Measurements from ENCODE around the gene MPP3.

DNA sequence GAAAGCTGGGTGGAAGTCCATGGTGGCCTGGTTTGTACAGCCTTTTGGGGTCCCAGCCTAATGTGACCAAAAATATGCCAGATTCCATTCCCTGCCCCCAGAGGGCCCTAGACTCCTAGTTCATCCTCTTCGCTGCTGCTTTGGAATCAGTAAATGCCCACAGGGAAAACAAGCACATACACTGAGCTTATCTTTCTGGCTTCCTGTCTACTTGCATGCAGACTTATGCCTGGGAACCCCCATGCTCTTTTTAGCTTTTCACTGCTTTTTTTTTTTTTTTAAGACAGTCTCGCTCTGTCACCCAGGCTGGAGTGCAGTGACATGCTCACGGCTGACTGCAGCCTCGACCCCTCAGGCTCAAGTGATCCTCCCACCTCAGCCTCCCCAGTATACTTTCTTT, 7.9 kb upstream of the MPP3 start:
- TF ChIP-seq, protein P1, sequence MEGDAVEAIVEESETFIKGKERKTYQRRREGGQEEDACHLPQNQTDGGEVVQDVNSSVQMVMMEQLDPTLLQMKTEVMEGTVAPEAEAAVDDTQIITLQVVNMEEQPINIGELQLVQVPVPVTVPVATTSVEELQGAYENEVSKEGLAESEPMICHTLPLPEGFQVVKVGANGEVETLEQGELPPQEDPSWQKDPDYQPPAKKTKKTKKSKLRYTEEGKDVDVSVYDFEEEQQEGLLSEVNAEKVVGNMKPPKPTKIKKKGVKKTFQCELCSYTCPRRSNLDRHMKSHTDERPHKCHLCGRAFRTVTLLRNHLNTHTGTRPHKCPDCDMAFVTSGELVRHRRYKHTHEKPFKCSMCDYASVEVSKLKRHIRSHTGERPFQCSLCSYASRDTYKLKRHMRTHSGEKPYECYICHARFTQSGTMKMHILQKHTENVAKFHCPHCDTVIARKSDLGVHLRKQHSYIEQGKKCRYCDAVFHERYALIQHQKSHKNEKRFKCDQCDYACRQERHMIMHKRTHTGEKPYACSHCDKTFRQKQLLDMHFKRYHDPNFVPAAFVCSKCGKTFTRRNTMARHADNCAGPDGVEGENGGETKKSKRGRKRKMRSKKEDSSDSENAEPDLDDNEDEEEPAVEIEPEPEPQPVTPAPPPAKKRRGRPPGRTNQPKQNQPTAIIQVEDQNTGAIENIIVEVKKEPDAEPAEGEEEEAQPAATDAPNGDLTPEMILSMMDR (IDR thresholded peaks at IDR 0.05) = no peak
- no peak for TF ChIP-seq POLR2A (IDR thresholded peaks at IDR 0.05)

All from tibial nerve (tissue), 3 donors.